GM12872 (cell line): Measurements from ENCODE around the gene SUPT4H1.

Source experiments
- TF ChIP-seq, protein P1 (sequence below): IDR thresholded peaks from 3 replicates; pipeline ENCODE4 v1.5.1; 2011; ENCODE audit warnings: low read depth, mild to moderate bottlenecking, low read length, moderate library complexity; ENCODE audit not compliant: insufficient read depth

The SUPT4H1 gene

DNA sequence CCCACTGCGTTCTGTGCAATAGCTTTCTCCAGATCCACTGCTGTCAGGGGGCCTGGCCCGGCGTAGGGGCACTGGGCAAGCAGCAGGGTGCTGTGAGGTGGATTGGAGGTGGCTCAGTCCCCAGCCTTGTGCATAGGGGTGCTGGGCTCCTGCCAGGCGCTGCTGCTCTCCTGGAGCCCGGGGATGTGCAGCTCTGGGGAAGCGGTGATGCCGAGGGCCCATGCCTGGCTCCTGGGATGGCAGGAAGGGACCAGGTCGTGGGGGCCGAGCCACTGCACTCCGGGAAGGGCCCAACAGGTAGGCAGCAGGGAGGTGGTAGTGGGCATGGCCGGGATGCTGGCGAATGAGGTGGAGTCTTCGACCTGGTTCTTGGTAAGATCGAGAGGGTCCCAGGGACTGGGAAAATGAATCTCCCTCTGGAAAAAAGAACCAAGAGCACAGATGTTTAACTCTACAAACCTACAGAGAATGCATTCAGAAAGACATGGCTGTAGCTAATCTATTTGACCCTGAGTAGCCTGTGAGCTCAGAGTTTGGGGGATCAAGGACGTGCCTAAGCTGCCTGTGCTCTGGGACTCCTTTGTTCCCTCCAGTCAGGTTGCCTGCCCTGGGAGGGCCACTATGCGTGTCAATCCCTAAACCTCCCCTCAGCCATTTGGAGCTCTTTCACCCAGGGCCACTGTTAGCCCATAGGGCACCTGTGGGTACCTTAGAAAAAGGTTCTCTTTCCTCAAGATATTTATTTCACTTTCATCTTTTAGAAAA, 6.6 kb upstream of the SUPT4H1 start:
- TF ChIP-seq, protein P1, sequence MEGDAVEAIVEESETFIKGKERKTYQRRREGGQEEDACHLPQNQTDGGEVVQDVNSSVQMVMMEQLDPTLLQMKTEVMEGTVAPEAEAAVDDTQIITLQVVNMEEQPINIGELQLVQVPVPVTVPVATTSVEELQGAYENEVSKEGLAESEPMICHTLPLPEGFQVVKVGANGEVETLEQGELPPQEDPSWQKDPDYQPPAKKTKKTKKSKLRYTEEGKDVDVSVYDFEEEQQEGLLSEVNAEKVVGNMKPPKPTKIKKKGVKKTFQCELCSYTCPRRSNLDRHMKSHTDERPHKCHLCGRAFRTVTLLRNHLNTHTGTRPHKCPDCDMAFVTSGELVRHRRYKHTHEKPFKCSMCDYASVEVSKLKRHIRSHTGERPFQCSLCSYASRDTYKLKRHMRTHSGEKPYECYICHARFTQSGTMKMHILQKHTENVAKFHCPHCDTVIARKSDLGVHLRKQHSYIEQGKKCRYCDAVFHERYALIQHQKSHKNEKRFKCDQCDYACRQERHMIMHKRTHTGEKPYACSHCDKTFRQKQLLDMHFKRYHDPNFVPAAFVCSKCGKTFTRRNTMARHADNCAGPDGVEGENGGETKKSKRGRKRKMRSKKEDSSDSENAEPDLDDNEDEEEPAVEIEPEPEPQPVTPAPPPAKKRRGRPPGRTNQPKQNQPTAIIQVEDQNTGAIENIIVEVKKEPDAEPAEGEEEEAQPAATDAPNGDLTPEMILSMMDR: no peak

DNA sequence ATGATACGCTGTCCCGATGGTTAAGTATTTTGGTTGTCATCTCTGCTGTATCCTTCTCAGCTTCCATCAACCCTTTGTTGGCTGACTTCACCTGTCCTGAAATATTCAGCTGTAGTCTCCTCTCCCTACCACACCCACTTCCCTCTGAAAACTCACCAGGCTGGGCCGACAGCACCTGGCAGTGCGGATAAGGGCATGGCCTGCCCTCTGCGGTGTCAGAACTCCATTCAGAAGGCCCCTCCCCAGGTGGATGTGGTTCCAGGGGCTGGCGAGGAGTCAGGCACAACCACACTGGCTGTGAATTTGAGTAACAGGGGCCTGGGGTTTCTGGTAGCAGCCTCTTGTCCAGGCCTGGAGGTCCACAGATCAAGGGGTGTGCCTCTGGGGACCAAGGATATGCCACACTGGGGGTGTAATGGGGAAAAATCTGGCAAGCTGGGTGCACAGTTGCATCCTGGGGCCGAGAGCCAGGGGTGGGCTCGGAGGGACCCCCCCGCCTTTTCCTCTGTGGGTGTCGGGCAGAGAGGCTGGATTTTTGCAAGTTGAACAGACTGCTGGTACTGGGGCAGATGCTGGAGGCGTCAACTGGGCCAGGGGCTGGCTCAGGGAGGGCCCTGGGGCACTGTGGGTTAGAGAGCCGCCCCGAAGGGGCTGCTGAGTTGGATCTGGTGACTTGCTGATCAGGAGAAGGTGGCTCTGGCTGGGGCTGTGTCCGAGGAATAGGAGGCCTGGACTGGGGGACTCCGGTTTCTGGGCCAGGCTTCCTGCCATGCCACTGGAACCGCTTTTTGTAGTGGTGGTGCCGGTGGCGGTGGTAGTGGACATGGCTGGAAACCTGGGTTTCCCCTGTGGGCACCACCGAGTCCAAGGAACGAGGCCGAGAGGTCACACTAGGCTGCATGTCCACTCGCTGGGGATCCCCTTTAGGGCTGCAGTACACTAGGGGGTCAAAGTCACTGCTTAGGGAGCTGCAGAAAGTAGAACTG, 5.6 kb upstream of the SUPT4H1 start:
- TF ChIP-seq, protein P1: no peak

DNA sequence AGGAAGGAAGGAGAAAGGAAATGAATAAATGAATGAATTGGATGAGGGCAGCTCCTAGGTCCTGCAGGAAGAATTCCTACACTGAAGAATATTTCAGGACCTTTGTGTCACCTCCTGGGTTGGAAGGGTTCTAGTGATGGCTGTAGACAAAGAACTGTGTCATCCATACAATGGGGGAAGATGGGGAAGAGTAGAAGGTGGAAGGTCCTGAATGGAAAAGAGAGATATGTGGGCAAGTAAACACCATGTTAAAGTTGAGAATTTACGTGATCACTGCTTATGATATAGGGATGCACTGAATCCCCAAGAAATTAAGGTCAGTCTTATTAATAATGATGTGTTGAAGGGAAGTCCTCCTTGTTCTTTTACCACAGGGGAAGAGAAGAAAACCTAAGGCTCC, 4.2 kb upstream of the SUPT4H1 start:
- TF ChIP-seq, protein P1: no peak

DNA sequence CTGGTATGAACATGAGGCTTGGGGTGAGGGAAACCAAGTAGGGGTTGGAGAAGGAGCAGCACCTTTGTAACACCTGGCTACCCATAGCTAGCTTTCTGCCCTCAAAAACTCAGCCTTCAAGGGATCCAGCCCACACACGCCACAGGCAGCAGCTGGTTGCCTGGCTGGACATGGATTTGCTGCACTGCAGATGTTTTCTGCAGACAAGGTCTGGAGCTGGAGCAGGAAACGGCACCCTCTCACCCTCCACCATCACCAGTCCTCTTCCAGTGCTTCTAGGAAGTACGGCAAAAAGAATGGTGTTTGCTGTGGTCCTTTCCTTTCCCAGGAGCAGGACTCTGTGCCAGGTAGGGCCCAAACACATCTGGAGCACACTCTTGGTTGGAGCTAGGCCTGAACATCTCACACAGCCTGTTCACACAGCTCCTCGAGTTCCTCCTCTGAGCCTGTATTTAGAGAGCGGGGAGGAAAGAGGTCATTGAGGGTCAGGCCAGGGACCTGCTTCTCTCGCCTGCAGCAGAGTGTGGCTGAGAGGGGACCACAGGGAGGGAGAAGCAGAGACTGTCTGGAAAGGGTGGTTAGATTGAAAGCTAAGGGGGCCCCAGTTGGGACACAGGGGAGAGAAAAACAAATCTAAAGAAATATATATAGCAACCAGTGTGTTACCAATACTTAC, 2.7 kb upstream of the SUPT4H1 start:
- TF ChIP-seq, protein P1: no peak

DNA sequence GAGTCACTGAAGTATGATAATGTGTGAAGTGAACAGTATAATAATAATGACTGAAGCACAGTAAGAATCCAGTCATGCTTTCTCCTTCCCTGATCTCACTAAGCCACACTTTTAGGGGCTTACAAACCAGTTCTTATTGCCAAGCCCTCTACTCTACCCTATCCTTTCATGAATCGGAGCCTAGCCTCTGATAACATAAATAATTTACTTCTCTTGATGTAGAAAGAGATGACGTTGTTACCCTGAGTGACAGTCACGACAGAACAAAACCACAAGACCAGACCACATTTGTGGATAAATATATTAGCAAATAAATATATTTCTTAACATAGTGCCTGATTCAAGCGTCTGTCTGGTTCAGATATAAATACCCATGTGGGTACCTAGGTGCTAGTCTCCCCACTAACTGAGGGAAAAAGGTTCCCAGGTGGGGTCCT, 1.4 kb upstream of the SUPT4H1 start:
- TF ChIP-seq, protein P1: no peak

DNA sequence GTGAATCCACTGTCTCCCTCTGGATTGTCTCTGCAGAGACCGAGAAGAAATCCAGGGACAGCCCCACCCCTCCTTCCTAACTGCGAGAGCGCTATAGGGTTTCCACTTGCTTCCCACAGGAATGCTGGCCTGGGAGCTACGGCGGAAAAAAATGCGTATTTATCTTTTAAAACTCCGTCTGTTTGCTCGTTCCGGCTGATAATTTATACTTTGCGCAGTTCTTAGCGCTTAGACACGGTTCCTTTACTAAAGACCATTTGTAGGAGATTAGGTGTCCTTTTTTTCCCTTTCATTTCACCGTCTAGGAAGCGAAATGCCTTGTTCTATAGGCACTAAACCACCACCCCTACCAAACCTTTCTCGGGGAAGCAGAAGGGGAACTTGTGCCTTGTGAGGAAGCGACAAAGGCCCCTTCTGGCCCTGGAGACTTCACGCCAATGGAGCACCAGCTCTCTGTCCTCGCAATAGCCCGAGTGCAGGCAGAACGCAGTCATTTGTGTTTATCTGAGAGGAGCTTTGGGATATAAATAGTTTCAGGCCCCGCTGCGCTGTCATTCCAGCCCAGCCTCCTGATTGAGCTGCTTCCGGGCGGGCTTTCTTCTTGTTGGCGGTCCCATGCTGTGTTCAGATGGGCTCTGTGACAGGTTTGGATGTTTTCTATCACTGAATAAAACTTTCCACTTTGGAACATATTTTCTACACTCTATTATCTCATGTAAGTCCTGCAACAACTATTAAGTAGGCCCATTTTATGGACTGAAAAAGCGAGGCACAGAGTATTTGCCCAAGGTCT, 791 bp upstream of the SUPT4H1 start:
- TF ChIP-seq, protein P1: no peak
